Activated T-helper 9 cell treated with anti-CD3 and anti-CD28 coated beads, Interleukin-2, amount 50 U/mL, for 16 hours (primary cell): ENCODE results near the gene ANAPC7.
"Not testable (repeated sequence)": the region's sequence is repeated elsewhere in the genome, so short reads cannot be mapped to it uniquely, and the experiment has no call there.

ENCODE experiments used
- DNase-seq: peaks from one replicate; pipeline ENCODE4 v3.0.0-alpha.2; 2020; ENCODE audit warnings: low read depth

Gene ANAPC7

GRCh38 chr12:110373962-110374611 is 29.4 kb downstream of the ANAPC7 start:
- DNase-seq: no peak

GRCh38 chr12:110373425-110373824 is 30.1 kb downstream of the ANAPC7 start:
- DNase-seq: no peak

- no peak for DNase-seq
Measured at GRCh38 chr12:110373025-110373424, 30.5 kb downstream of the ANAPC7 start.

GRCh38 chr12:110372056-110372425 is 31.5 kb downstream of the ANAPC7 start:
- DNase-seq: no peak

GRCh38 chr12:110371408-110372055 is 32.0 kb downstream of the ANAPC7 start:
- no peak for DNase-seq

- DNase-seq: no peak
Measured at GRCh38 chr12:110370732-110371231, 32.7 kb downstream of the ANAPC7 start.

GRCh38 chr12:110369992-110370391 is 33.5 kb downstream of the ANAPC7 start:
- no peak for DNase-seq

- DNase-seq: no peak
Measured at GRCh38 chr12:110367181-110367864, 36.2 kb downstream of the ANAPC7 start.

GRCh38 chr12:110366321-110367142 is 37.0 kb downstream of the ANAPC7 start:
- DNase-seq: no peak

GRCh38 chr12:110365489-110366320 is 37.8 kb downstream of the ANAPC7 start:
- DNase-seq: no peak

- DNase-seq: no peak
Measured at GRCh38 chr12:110361216-110361615, 42.3 kb downstream of the ANAPC7 start.

- not testable (repeated sequence) for DNase-seq
Measured at GRCh38 chr12:110358384-110359097, 45.0 kb downstream of the ANAPC7 start.

GRCh38 chr12:110355073-110355472 is 48.4 kb downstream of the ANAPC7 start:
- DNase-seq: no peak

GRCh38 chr12:110354172-110354780 is 49.2 kb downstream of the ANAPC7 start:
- DNase-seq: no peak

GRCh38 chr12:110353211-110353965 is 50.1 kb downstream of the ANAPC7 start:
- no peak for DNase-seq

- no peak for DNase-seq
Measured at GRCh38 chr12:110352401-110352800, 51.1 kb downstream of the ANAPC7 start.

- DNase-seq: no peak
Measured at GRCh38 chr12:110351119-110351518, 52.4 kb downstream of the ANAPC7 start.

GRCh38 chr12:110349514-110350151 is 53.9 kb downstream of the ANAPC7 start:
- DNase-seq: no peak

GRCh38 chr12:110349096-110349495 is 54.4 kb downstream of the ANAPC7 start:
- no peak for DNase-seq
